DOHH2 (cell line): Measurements from ENCODE around the gene SPIN2A.
"Not testable (repeated sequence)": the region's sequence is repeated elsewhere in the genome, so short reads cannot be mapped to it uniquely, and the experiment has no call there.

ENCODE experiments used
- H3F3A ChIP-seq: fragments of 200-600 bp; sonication (generic), shearing (Covaris generic); 2 replicates; pipeline ENCODE4 v1.6.0; 2016; ENCODE audit warnings: antibody characterized with exemption, mild to moderate bottlenecking; ENCODE audit not compliant: control insufficient read depth, insufficient read depth
- H3K27ac ChIP-seq: fragments of 200-600 bp; sonication (generic); 2 replicates; pipeline ENCODE4 v1.5.1; 2014; ENCODE audit warnings: low read depth, mild to moderate bottlenecking, low read length, moderate library complexity
- H3K27me3 ChIP-seq: fragments of 200-600 bp; sonication (generic); 2 replicates; pipeline ENCODE4 v1.6.1; 2014; ENCODE audit warnings: mild to moderate bottlenecking, low read length, mixed read lengths; ENCODE audit not compliant: control insufficient read depth
- H3K36me3 ChIP-seq: fragments of 200-600 bp; sonication (generic); 2 replicates; pipeline ENCODE4 v1.6.1; 2014; ENCODE audit warnings: mild to moderate bottlenecking, low read length, moderate library complexity, mixed read lengths; ENCODE audit not compliant: control insufficient read depth
- H3K4me1 ChIP-seq: fragments of 200-600 bp; sonication (generic); 2 replicates; pipeline ENCODE4 v1.6.1; 2014; ENCODE audit warnings: mild to moderate bottlenecking, low read length, mixed read lengths; ENCODE audit not compliant: control insufficient read depth
- H3K4me2 ChIP-seq: fragments of 200-600 bp; sonication (generic); 2 replicates; pipeline ENCODE4 v1.6.0; 2014; ENCODE audit warnings: mild to moderate bottlenecking, low read length, moderate library complexity
- H3K4me3 ChIP-seq: fragments of 200-600 bp; sonication (generic); 2 replicates; pipeline ENCODE4 v1.5.1; 2014; ENCODE audit warnings: mild to moderate bottlenecking, low read length, mixed read lengths
- H3K79me2 ChIP-seq: fragments of 200-600 bp; sonication (generic); 2 replicates; pipeline ENCODE4 v1.6.1; 2014; ENCODE audit warnings: mild to moderate bottlenecking, low read length, mixed read lengths; ENCODE audit not compliant: control insufficient read depth
- H3K9me2 ChIP-seq: fragments of 200-600 bp; sonication (generic); replicated peaks from 2 replicates; pipeline ENCODE4 v1.6.1; 2014; ENCODE audit warnings: mild to moderate bottlenecking, low read length, mixed read lengths; ENCODE audit not compliant: control insufficient read depth
- H3K9me3 ChIP-seq: fragments of 200-600 bp; sonication (generic); 2 replicates; pipeline ENCODE4 v1.6.1; 2014; ENCODE audit warnings: antibody characterized with exemption, low read length, mixed read lengths; ENCODE audit not compliant: control insufficient read depth, insufficient read depth
- H4K20me1 ChIP-seq: fragments of 200-600 bp; sonication (generic); 2 replicates; pipeline ENCODE4 v1.6.0; 2014; ENCODE audit warnings: low read depth, mild to moderate bottlenecking, antibody characterized with exemption, low read length, moderate library complexity; ENCODE audit not compliant: control insufficient read depth, insufficient read depth
- CTCF ChIP-seq: fragments of 200-600 bp; sonication (generic); IDR thresholded peaks from one replicate; pipeline ENCODE4 v1.5.1; 2014; ENCODE audit warnings: antibody characterized with exemption, mild to moderate bottlenecking, low read depth, low read length; ENCODE audit not compliant: poor library complexity, severe bottlenecking
- EZH2phosphoT487 ChIP-seq: fragments of 200-600 bp; sonication (generic); IDR thresholded peaks from 2 replicates; pipeline ENCODE4 v1.6.1; 2017; ENCODE audit warnings: borderline replicate concordance, mild to moderate bottlenecking, antibody characterized with exemption, low read length, moderate library complexity, mixed read lengths

Gene SPIN2A

DNA sequence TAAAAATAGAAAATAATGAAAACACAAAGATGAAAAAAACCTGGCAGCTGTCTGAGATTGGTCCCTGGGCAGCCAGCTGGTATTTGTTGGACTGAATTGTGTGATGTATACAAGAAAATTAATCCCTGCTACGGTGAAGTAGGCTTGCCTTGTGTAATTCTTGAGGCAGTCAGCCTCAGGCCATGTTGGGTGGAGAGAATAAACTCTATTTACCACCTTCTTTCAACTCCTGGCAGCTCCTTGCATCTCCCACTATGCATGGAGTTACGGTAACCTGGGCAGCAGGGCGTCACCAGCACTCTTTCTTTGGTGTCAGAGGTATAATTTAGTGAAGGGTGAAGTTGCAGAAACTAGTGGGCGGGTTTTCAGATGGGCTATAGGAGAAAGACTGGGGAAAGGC lies 3.5 kb downstream of the SPIN2A start:
- no peaks in the 10 kb centered on the region for H3K79me2 ChIP-seq
- H3K4me2 ChIP-seq = no peak overlapping the region
- no peak for TF ChIP-seq EZH2phosphoT487
- no peaks in the 10 kb centered on the region for H3K36me3 ChIP-seq
- H3K4me1 ChIP-seq = no peaks in the 10 kb centered on the region
- H3K4me3 ChIP-seq = no peak overlapping the region
- no peak overlapping the region for H3K27ac ChIP-seq
- no peaks in the 10 kb centered on the region for H3K27me3 ChIP-seq
- no peaks in the 10 kb centered on the region for H4K20me1 ChIP-seq
- no peaks in the 10 kb centered on the region for H3K9me3 ChIP-seq
- no peaks in the 10 kb centered on the region for H3K9me2 ChIP-seq
- no peaks in the 10 kb centered on the region for H3F3A ChIP-seq

DNA sequence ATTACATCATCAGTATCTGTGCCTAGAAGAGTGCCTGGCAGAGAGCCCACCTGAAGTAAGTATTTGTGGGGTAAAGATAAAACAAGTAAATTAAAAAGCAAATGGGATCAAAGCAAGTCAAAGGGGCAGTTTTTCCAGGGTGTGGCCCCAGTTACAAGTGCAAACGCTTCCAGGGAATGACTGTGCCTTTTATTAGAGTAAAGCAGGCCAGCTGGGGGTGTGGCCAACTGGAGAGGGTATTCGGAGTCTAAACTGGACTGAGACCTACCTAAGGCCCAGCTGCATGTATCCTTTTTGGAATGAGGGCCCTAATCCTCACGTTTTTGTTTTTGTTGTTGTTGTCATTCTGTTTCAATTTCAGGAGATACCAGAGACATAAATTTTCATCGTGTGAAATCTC lies 3.9 kb downstream of the SPIN2A start:
- not testable (repeated sequence) for H4K20me1 ChIP-seq, H3K79me2 ChIP-seq, H3K27me3 ChIP-seq, H3K27ac ChIP-seq, H3K9me2 ChIP-seq, H3K4me1 ChIP-seq, H3K4me3 ChIP-seq, H3K4me2 ChIP-seq, H3K9me3 ChIP-seq, H3K36me3 ChIP-seq, H3F3A ChIP-seq

GRCh38 chrX:57132046-57132445 lies 5.2 kb downstream of the SPIN2A start:
- H3K4me2 ChIP-seq = no peak overlapping the region
- no peak overlapping the region for H3K27ac ChIP-seq
- no peaks in the 10 kb centered on the region for H3K4me1 ChIP-seq
- H3K9me3 ChIP-seq = no peaks in the 10 kb centered on the region
- no peaks in the 10 kb centered on the region for H4K20me1 ChIP-seq
- no peaks in the 10 kb centered on the region for H3K9me2 ChIP-seq
- TF ChIP-seq EZH2phosphoT487 (no peak), CTCF (no peak)
- H3K36me3 ChIP-seq = no peaks in the 10 kb centered on the region
- no peaks in the 10 kb centered on the region for H3F3A ChIP-seq
- no peaks in the 10 kb centered on the region for H3K27me3 ChIP-seq
- no peak overlapping the region for H3K4me3 ChIP-seq
- H3K79me2 ChIP-seq = no peaks in the 10 kb centered on the region

DNA sequence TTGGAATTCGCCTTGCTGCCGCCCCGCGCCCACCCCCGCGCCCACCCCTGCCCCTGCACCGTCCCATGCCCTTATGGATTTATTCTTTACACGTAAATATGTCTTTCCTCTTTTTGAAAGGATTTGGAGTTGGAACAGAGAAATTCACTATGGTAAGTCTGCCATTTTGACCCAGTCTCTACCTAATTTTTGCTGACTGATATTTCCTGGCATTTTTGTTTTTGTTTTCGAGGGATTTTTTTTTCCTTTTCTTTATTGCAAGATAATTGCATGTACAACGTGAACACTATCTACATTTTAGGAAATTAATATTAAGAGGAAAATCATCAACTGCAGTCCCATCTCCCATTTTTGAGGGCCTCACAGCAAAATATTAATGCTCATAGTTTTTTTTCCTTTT lies 15.4 kb downstream of the SPIN2A start:
- no peak overlapping the region for H3K27ac ChIP-seq
- TF ChIP-seq EZH2phosphoT487 = no peak

DNA sequence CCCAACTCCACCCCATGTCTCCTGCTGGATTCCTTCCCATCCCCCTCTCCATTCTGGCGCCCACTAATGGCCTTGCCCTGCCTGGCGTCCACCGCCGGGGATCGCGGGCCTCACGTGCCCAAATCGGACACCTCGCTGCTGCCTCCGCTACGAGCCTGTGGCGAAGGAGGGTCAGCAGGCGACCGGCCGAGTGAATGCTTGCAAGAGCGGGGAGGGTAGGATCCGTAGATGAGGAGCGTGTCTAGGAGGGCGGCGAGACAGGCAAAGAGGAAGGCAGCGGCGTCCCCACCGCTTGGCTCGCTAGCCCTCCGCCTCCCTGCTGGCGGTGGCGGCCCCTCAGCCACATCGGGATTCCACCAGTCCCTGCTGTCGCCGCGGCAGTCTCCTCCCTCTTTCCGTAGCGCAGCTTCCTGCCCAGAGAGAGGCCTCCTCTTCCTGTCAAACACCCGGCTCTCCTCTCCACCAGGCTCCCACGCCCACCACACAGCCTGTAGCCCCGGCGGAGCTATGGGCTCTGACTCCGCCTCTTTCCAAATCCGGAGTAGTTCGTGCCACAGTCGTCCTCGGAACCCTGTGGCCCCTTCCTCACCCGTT lies 15.9 kb downstream of the SPIN2A start, which contains the start of gene SPIN2B:
Gene SPIN2B (minus strand): TSS at position 387 of the 594 bp plus-strand sequence.
- H3K36me3 ChIP-seq = no peaks in the 10 kb centered on the region
- peaks cover 5% of the 10 kb centered on the region; the same call in 1 of the 2 replicates for H3K79me2 ChIP-seq
- H3K9me2 ChIP-seq = no peaks in the 10 kb centered on the region
- H3K4me2 ChIP-seq = peak within 1 kb of the TSS; percentile 63
- no peaks in the 10 kb centered on the region for H4K20me1 ChIP-seq
- peaks cover 15% of the 10 kb centered on the region for H3K4me1 ChIP-seq
- peak within 1 kb of the TSS; percentile 74 for H3K4me3 ChIP-seq
- no peak for TF ChIP-seq CTCF
- TF ChIP-seq EZH2phosphoT487 = no peak
- H3K27ac ChIP-seq = no peak within 1 kb of the TSS
- no peaks in the 10 kb centered on the region for H3K9me3 ChIP-seq
- H3K27me3 ChIP-seq = no peaks in the 10 kb centered on the region
- H3F3A ChIP-seq = no peaks in the 10 kb centered on the region

More for the DNA sequence above, 15.4 kb downstream of the SPIN2A start:
- Histone ChIP-seq H3K79me2 (peaks cover 5% of the 10 kb centered on the region; the same call in 1 of the 2 replicates), H3K27me3 (no peaks in the 10 kb centered on the region), H3K4me2 (peak overlapping the region; percentile 63), H3F3A (no peaks in the 10 kb centered on the region), H3K9me2 (no peaks in the 10 kb centered on the region), H4K20me1 (no peaks in the 10 kb centered on the region), H3K36me3 (no peaks in the 10 kb centered on the region), H3K4me3 (peak overlapping the region; percentile 74), H3K9me3 (no peaks in the 10 kb centered on the region), H3K4me1 (peaks cover 18% of the 10 kb centered on the region)

GRCh38 chrX:57120619-57121161 lies 16.5 kb downstream of the SPIN2A start:
- H3K9me3 ChIP-seq, H3K9me2 ChIP-seq, H3K27me3 ChIP-seq, H3F3A ChIP-seq, H4K20me1 ChIP-seq, H3K27ac ChIP-seq, H3K36me3 ChIP-seq, H3K79me2 ChIP-seq, H3K4me1 ChIP-seq: not testable (repeated sequence)
- Histone ChIP-seq H3K4me2 (peak overlapping the region; percentile 63), H3K4me3 (peak overlapping the region; percentile 74)
